HG03045 (cell line): Measurements from ENCODE around the gene GARS1.

Source experiments
- ATAC-seq: cut with Tn5 transposase; IDR thresholded peaks from one replicate; pipeline ENCODE4 v1.9.1; 2021; ENCODE audit warnings: mild to moderate bottlenecking, moderate library complexity; ENCODE audit not compliant: unreplicated experiment

GARS1 gene

DNA sequence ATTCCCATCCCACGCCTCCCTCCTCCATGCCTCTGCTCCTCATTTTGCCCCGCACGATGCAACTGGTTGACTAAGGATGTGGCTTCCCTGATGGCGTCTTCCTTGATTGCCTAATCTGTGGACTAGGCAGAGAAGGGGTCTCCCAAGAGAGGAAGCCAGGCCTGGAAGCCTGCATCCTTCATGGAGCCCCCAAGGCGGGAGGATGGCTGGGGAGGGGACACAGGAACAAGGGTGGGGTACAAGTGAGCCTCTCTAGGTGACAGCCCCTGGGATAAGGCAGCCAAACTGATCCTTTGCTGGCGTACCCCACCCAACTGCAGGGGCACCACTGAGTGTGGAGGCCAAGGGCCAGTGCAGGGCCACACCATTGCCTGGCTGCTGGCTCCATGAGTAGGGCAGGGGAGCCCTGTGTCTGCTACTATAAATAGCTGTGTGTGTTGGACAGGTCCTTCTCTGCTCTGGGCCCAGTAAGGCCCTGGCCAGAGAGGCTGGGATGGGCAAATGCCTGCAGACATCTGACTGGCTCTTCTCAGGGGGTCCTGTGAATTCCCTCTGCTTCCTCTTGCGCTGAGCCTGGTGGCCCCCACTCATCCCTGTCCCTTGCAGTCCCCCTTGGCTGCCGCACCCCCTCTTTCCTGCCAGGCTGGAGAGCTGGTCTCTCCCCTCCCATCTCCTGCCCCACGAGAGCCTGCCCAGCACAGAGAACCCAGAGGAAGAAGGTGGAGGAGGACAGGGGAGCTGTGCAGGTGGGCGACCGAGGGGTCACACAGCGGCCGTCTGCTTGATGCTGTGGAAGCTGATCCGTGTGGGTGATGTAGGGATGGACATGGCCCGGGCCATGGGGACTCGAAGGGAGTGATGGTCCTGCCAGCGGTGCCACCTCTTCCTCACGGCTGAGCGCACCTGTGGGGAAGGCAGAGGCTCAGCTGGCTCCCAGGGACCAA, 58.3 kb downstream of the GARS1 start:
- no peak for ATAC-seq

DNA sequence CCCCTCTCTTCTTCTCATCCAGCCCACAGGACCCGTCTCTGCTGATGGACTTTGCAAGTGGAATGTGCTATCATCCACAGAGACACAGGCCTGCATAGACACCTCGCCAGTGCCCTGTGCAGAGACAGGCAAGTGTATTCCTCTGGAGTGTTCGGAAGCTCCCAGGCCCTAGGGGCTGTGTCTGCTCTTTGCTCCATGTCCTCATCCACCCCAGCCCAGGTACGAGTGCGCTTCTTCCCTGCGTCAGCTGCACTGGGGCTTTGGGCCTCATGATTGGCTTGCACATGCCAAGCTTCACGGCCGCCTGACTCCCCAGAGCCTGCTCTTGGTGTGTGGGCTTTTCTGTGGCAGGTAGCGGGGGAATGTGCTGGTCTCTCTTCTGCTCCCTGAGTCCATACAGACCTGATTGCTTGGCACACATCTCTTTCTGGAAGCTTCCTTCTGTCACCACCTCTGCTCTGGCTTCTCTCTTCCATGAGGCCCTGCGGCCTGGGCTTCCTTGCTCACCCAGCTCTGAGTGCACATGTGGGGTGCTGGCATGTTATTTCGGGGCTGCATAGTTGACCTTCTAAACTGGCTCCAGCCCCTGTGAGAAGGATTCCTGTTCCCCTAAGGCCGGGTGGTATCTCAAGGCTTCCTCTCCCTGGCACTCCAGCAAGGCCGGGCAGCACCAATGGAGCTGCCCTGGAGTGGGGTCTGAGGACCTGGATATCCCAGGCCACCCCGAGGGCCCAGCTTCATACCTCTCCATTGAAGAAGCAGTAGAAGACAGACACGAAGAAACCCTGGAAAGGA, 59.8 kb downstream of the GARS1 start:
- ATAC-seq: no peak

DNA sequence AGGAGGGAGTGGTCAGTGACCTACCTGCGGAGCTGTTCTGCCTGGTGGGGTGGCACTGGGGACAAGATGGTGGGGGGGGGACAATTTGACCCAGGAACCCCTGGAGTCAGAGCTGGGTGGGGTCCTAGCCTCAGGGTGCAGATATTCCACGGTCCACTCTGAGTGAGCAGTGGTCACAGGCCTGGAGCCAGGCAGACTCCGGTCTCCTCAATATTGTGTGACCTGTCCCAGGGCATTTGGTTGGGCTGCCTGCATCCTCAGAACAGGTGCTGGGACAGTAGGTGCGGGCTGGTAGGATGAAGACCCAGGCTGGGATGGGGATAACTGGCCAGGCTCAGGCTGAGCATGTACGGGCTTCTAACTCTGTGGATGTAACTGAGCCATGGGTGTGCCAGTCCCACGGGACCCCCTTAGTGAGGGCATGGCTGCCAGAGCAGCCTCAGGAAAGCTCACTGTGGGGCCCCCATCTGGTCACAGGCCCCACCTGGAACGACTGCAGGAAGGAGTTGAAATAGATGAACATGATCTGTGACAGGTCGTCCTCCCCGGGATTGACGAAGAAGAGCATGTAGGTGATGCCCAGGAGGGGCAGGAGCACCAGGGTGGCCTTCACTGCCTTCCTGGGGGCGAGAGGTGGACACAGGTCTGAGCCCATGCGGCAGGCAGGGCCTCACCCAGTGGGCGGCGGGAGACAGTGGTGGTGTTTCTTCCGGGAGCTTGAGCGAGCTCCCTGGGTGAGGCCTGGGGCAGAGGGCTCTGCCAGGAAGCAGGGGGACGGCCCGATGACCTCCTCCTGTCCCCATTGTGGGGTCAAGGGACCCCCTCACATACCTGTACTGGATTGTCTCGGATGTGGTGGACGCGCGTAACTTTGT, 60.7 kb downstream of the GARS1 start:
- ATAC-seq: no peak

DNA sequence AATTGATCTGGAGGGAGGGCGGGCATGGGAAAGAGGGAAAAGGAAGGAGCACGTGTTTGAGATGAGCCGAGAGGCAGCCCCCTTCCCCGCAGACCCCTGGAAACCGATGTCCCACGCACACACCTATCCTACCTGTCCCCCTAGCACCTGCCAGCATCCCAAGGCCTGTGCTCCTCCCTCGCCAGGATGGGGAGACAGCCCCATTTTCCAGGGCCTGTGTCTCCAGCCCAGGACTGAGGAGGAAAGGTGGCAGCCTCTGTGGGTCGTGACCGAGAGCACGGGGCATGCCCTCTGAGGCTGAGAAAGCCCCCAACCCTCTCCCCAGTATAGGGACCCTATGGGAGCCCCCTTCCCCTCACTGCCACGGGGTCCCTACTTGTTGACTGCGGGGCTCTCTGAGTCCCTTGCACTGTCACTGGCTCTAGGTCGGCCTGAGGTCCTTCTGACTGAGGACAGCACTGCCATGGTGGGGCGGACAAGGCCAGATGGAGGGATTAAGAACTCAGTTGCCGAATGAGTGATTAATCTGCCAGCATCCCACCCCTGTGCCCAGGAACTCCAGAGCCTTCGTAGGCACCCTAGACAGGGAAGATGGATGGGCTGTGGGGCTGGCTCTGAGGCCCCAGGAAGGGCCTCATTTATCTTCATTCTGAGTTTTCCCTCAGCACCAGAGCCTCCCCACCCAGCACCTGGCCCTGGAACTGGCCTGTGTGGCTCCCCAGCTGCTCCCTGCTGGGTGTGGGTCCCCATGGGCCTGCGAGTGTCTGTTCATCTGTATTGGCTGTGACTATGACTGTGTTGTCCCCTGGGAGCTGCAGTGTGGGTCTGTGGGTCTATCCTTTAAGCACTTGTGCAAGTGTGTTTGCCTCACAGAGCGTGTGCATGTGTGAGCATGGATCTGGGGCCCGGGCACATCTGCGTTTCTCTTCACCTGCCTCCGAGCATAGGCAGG, 61.6 kb downstream of the GARS1 start:
- no peak for ATAC-seq

DNA sequence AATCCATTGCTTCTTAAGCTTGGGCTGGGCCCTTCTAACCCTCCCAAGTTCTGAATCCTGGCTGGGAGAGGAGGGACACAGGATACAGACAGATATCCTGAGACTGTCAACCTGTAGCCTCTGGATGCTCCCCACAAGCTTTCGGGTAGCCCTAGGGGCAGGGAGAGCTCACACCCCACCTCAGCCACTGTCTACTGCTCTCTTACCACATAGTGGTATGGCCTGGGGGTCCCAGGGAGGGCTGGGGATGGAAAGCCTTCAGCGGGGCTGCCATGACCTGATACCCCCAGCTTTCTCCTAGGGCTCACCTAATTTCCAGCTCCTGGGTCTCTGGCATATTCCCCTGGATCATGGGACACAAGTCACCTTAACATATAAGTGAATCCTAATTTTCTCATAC, 62.5 kb downstream of the GARS1 start:
- no peak for ATAC-seq

DNA sequence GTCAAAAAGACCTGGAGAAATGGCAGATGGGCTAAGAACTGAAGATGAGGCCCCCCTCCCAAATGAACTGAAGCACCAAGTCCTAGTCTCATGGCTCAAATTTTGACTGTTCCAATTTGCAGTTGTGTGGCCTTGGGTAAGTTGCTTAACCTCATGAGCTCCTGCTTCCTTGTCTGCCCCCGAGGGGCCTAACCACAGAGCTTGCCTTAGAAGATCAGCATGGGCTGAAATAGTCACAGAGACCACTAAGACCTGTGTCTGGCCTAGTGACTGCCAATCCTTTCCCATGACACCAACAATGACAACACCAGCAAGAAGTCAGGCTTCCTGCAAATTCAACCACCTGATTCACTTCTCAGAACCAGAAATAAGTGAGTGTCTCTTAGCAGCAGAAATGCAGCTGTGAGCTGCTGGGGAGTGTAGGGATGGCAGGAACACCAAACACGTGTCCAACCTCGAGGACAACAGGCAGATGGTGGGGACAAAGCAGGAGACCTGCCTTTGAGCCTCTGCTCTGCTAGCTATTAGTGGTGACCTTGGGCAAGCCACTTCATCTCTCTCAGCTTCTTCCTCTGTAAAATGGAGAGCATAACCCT, 63.9 kb downstream of the GARS1 start:
- no peak for ATAC-seq

DNA sequence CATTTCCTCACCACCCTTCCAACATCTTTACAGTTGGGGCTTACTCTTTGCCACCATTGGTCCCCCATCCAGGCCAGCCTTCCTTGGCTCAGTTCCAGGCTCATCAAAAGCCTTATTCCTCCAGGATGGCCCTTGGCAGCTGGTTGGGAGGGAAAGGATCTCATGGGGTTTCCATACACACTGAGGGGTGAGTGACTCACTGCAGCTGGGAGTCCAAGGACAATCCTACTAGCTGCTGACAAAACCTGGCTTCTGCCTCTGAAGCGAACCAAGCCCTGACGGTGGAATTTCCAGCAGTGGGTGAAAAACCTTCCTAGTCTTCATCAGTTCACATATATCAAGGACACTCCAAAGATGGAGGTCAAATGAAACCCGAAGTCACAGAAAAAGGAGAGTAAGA, 64.6 kb downstream of the GARS1 start:
- ATAC-seq: no peak

DNA sequence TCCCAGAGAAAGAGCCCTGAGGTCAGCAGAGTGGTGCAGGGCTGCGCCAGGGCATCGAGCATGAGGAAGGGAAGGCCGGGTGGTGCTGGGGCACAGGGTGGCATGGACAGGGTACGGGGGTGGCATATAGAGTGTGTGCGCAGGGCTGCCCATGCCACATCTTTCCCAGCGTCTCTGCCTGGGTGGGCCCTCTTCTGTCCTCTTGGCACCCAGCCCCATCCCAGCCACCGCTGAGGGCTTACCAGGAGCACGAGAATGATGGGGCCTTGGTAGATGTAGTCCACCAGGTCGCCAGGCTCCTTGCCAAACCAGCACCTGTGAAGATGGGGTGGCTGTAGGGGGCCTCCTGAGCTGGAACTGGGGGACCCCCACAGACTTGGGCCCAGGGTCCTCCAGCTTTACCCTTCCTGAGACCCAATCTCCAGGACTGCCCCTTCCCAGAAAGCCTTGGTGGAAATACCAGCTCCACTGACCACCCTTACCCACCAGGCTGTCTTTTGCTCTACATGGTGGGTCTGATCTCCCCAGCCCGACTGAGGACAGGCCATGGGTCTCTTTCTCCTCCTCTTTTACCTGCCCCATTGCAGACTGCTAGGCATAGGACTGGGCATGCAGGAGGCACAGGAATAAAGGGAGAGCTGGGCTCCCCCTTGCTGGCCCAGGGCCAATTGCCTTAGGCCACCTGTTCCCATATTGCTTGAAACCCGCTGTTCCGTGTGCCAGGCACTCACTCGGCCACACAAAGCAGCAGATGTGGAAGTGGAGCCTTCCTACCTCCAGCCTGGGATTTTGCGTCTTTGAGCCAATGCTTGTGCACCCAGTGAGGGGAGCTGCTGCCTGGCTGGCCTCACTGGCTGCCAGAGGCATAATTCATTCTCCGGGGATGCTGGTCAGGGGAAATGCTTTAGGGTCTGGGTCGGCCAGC, 65.9 kb downstream of the GARS1 start:
- no peak for ATAC-seq

DNA sequence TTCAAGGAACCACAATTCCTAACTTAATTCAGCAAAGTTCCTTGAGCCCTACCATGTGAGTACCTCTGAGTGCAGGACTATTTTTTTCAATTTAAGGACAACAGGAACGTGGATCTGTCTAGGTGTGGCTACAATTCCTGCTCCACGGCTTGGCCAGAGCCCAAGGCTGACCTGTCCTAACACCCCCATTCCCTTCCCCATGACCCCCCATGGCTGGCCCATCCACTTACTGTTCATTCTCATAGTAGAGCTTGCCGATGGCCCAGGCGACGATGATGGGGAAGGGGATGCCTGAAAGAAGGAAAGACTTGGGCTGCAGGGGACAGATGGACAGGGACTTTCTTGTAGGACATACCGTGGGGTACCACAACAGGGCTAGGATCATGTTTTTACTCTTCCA, 67.2 kb downstream of the GARS1 start:
- ATAC-seq: no peak

DNA sequence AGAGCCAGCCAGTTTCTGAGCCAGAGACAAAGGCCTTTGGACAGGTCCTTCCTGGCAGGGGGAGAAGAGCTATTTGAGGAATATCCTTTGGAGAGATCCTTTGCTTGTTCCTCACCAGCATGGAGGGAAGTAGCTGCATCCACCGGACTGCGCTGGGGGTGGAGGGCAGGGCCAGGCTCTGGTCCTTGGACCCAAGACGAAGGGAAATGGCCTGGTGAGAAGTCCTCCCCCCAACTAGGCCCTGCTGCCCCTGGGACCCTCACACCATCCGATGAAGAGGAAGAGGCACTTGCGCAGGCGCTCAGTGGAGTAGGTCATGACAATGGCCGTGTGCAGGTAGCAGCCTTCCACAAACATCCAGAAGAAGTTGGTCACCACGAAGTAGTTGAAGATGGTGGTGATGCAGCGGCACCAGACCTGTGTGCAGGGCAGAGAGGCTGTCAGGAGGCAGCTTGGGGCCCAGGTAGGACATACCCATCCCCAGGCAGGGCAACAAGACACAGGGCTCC, 67.8 kb downstream of the GARS1 start:
- ATAC-seq: no peak

DNA sequence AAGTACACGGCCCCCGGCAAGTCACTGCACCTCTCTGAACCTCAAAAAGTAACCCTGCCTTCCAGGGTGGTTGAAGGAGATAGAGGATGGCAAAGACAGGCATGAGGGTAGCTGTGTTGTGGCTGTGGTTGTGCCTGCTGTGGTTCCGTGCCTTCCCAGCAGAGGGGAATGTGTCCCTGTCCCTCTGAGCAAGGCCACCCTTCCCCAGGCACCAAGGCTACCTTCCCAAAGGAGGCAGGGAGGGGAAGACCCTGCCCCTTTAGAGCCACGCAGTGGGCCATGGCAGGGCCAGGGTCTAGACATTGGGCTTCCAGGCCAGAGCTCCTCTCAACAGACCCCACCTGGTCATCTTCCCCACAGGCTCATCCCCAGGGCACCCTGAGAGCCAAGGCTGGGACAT, 68.7 kb downstream of the GARS1 start:
- ATAC-seq: no peak

DNA sequence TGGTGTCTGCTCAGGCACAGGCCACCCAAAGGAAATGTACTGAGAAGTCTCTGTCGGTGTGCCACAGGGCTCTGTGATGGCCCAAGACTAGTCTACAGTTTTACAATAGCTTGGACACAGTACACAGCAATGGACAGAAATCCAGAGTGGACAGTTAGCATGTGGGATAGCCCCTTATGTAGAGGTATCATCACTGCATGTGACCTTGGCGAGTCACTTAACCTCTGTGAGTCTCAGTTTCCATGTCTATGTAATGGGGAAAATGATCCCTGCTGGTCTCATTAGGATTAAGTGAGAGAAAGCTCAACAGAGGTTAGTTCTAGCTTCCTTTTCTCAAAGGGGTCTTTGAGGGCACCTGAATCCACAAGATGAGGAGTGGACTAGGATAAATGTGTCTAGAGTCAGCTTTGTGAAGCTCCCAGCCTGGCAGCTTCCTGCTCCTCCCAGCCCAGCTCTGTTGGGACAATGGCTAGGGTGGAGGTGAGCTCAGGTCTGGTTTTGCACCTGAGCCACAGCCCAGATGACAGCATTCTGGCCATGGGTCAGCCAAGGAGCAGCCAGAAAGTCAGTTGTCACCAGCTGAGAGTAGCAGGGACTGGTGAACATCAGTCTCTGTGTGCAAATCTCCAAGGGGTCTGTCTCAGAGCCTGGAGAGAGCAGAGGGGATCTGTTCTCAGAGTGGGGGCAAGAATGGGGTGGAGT, 69.7 kb downstream of the GARS1 start:
- ATAC-seq: no peak

DNA sequence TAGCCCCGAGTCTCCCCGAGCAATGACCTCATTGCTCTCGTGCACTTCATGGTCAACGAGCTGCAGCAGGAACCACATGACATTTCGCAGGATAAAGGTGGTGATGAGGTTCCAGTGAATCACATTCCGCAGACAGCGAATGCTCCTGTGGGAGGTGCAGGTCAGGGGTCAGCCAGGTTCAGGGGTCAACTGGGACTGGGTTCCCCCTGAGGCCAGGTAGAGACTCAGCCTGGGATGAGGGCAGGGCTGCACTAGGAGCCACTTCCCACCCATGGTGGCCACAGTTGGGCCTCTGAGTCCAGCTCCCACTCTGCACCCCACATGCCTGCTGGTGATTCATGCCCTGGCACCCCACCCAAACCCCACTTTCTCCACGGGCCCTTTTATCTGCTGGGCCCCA, 70.4 kb downstream of the GARS1 start:
- no peak for ATAC-seq

DNA sequence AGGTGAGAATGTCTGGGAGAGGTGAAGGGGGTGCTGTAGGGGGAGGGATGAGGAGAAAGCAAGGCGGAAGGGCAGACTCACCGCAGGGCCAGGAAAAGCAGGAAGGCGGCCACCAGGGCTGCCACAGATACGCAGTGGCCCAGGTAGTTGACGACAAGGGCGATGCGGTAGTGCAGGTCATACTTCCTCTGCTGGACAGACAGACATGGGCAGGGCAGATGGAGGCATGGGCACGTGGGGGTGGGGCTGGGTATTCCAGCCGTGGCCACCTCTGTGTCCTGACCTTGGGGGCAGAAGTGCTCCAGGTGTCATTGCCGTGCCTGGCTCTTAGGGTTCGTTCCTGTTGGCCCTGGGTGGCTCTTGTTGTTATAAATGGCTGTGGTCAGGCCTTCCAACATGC, 70.8 kb downstream of the GARS1 start:
- no peak for ATAC-seq

DNA sequence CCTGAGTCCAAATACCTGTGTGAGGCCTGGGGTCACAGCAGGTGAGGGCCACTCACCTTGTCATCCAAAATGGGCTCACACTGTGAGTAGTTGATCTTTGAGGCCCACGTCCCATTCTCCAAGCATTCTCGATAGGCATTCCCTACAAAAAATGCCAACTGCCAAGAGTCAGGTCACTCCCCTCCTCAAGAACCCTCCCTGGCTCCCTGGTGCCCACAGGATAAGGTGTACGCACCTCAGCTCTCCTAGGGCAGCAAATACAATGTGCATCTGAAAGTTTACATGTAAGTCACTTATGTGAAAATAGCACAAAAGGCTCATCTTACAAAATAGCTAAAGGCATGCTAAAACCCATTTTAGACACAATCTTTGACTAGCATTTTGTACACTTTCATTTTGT, 72.5 kb downstream of the GARS1 start:
- no peak for ATAC-seq

DNA sequence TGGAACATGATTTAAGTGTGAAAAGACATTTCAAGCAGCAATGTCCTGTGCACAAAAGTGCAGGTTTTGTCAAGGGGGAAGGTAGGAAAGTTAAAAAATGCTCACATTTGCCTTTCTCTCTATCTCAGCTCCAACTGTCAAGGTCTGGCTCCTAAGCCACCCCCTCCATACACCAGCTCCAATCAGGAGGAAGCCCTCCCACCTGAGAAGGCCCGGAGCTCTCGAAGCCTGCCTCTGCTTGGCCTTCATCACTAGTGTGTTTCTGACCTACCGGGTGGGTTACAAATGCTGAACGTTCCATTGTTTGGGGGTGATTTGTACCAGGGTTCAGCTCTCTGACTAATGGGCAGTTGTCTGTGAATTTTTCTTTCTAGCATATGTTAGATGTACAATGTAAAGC, 73.4 kb downstream of the GARS1 start:
- no peak for ATAC-seq

DNA sequence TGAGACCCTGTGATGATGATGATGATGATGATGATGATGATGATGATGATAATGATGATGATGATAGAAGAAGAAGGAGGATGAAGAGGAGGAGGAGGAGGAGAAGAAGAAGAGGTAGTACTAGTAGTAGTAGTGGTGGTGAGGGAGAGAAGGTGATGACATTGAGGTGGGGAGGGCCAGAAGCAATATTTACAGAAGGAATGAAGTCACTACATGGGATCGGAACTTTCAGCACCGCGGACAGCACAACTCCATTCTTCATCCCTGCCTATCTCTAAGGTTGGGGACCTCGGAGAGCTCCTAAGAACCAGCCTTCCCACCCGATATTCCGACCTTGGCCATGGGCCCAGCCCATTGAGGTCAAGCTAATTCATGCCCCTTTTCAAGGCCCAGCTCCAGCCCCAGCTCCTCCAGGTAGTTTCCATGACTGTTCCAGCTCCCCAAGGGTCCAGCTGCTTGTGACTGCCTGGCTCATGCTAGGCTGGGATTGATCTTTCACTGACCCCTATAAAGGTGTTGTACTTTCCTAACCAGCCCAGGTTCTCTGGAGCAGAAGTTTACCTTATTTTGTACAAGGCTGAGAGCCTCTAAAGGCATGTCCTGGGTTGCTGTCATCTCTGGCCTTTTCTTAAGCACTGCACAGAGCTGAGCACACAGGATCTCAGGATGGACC, 77.3 kb downstream of the GARS1 start:
- ATAC-seq: no peak
